IPS-18a (cell line): Measurements from ENCODE around the gene STXBP2.

Experiments
- H3K27ac ChIP-seq: one replicate; pipeline ENCODE4 v1.5.1; 2013; ENCODE audit warnings: low read length
- H3K27me3 ChIP-seq: one replicate; pipeline ENCODE4 v1.6.1; 2013; ENCODE audit warnings: mild to moderate bottlenecking, low read length; ENCODE audit not compliant: control insufficient read depth, insufficient read depth
- H3K36me3 ChIP-seq: one replicate; pipeline ENCODE4 v1.6.1; 2013; ENCODE audit warnings: low read depth, low read length; ENCODE audit not compliant: control insufficient read depth
- H3K4me1 ChIP-seq: one replicate; pipeline ENCODE4 v1.6.1; 2013; ENCODE audit warnings: low read depth, low read length; ENCODE audit not compliant: control insufficient read depth
- H3K4me3 ChIP-seq: one replicate; pipeline ENCODE4 v1.5.1; 2013; ENCODE audit warnings: low read length
- H3K9ac ChIP-seq: one replicate; pipeline ENCODE4 v1.6.1; 2013; ENCODE audit warnings: mild to moderate bottlenecking, low read length, moderate library complexity
- H3K9me3 ChIP-seq: one replicate; pipeline ENCODE4 v1.6.1; 2013; ENCODE audit warnings: low read depth, low read length; ENCODE audit not compliant: control insufficient read depth

Gene STXBP2

GRCh38 chr19:7648265-7649014, 11.5 kb downstream of the STXBP2 start:
- Histone ChIP-seq H3K4me3 (no peak overlapping the region), H3K36me3 (no peaks in the 10 kb centered on the region), H3K27ac (no peak overlapping the region), H3K27me3 (peaks cover 23% of the 10 kb centered on the region), H3K9ac (no peak overlapping the region), H3K9me3 (no peaks in the 10 kb centered on the region), H3K4me1 (no peaks in the 10 kb centered on the region)

- no peaks in the 10 kb centered on the region for H3K36me3 ChIP-seq
- no peaks in the 10 kb centered on the region for H3K4me1 ChIP-seq
- H3K27ac ChIP-seq, result no peak overlapping the region
- H3K9me3 ChIP-seq, result no peaks in the 10 kb centered on the region
- no peak overlapping the region for H3K9ac ChIP-seq
- no peak overlapping the region for H3K4me3 ChIP-seq
- peaks cover 28% of the 10 kb centered on the region for H3K27me3 ChIP-seq
Observed at GRCh38 chr19:7650148-7650547, 13.2 kb downstream of the STXBP2 start.

- no peak overlapping the region for H3K27ac ChIP-seq
- H3K9ac ChIP-seq, result no peak overlapping the region
- no peaks in the 10 kb centered on the region for H3K36me3 ChIP-seq
- H3K9me3 ChIP-seq, result no peaks in the 10 kb centered on the region
- no peaks in the 10 kb centered on the region for H3K4me1 ChIP-seq
- H3K4me3 ChIP-seq, result no peak overlapping the region
- H3K27me3 ChIP-seq, result peaks cover 33% of the 10 kb centered on the region
Observed at GRCh38 chr19:7652061-7652641, 15.2 kb downstream of the STXBP2 start.

- no peak overlapping the region for H3K4me3 ChIP-seq
- H3K36me3 ChIP-seq, result no peaks in the 10 kb centered on the region
- H3K27ac ChIP-seq, result no peak overlapping the region
- H3K9me3 ChIP-seq, result no peaks in the 10 kb centered on the region
- H3K27me3 ChIP-seq, result peaks cover 33% of the 10 kb centered on the region
- H3K4me1 ChIP-seq, result no peaks in the 10 kb centered on the region
- H3K9ac ChIP-seq, result no peak overlapping the region
Observed at GRCh38 chr19:7654401-7654800, 17.5 kb downstream of the STXBP2 start.

- Histone ChIP-seq H3K9ac (no peak overlapping the region), H3K4me3 (no peak overlapping the region), H3K36me3 (no peaks in the 10 kb centered on the region), H3K27me3 (peaks cover 31% of the 10 kb centered on the region), H3K9me3 (no peaks in the 10 kb centered on the region), H3K27ac (no peak overlapping the region), H3K4me1 (no peaks in the 10 kb centered on the region)
Observed at GRCh38 chr19:7655581-7655980, 18.7 kb downstream of the STXBP2 start.

- Histone ChIP-seq H3K27me3 (peaks cover 22% of the 10 kb centered on the region), H3K9me3 (no peaks in the 10 kb centered on the region), H3K9ac (no peak overlapping the region), H3K27ac (no peak overlapping the region), H3K4me3 (no peak overlapping the region), H3K36me3 (no peaks in the 10 kb centered on the region), H3K4me1 (no peaks in the 10 kb centered on the region)
Observed at GRCh38 chr19:7657131-7657751, 20.3 kb downstream of the STXBP2 start.

GRCh38 chr19:7658219-7658686, 21.3 kb downstream of the STXBP2 start:
- H3K36me3 ChIP-seq, result no peaks in the 10 kb centered on the region
- H3K9ac ChIP-seq, result no peak overlapping the region
- H3K27me3 ChIP-seq, result peaks cover 12% of the 10 kb centered on the region
- no peaks in the 10 kb centered on the region for H3K4me1 ChIP-seq
- no peak overlapping the region for H3K4me3 ChIP-seq
- H3K9me3 ChIP-seq, result no peaks in the 10 kb centered on the region
- no peak overlapping the region for H3K27ac ChIP-seq

GRCh38 chr19:7661744-7662538, 25.0 kb downstream of the STXBP2 start:
- Histone ChIP-seq H3K9me3 (no peaks in the 10 kb centered on the region), H3K4me1 (no peaks in the 10 kb centered on the region), H3K27ac (no peak overlapping the region), H3K9ac (no peak overlapping the region), H3K27me3 (no peaks in the 10 kb centered on the region), H3K36me3 (no peaks in the 10 kb centered on the region), H3K4me3 (no peak overlapping the region)

GRCh38 chr19:7662657-7663056, 25.7 kb downstream of the STXBP2 start:
- H3K27me3 ChIP-seq, result no peaks in the 10 kb centered on the region

GRCh38 chr19:7663706-7664105, 26.8 kb downstream of the STXBP2 start:
- H3K27me3 ChIP-seq, result peaks cover 4% of the 10 kb centered on the region

More at GRCh38 chr19:7662657-7663056, 25.7 kb downstream of the STXBP2 start:
- H3K4me1 ChIP-seq, result no peaks in the 10 kb centered on the region
- no peak overlapping the region for H3K27ac ChIP-seq
- H3K9ac ChIP-seq, result no peak overlapping the region
- H3K36me3 ChIP-seq, result no peaks in the 10 kb centered on the region
- no peaks in the 10 kb centered on the region for H3K9me3 ChIP-seq
- no peak overlapping the region for H3K4me3 ChIP-seq

GRCh38 chr19:7665076-7665475, 28.2 kb downstream of the STXBP2 start:
- H3K9me3 ChIP-seq, result no peaks in the 10 kb centered on the region
- no peaks in the 10 kb centered on the region for H3K36me3 ChIP-seq
- no peak overlapping the region for H3K4me3 ChIP-seq
- H3K27ac ChIP-seq, result no peak overlapping the region
- H3K4me1 ChIP-seq, result peaks cover 3% of the 10 kb centered on the region
- peaks cover 16% of the 10 kb centered on the region for H3K27me3 ChIP-seq
- H3K9ac ChIP-seq, result no peak overlapping the region

More at GRCh38 chr19:7663706-7664105, 26.8 kb downstream of the STXBP2 start:
- H3K9me3 ChIP-seq, result no peaks in the 10 kb centered on the region
- H3K27ac ChIP-seq, result no peak overlapping the region
- H3K36me3 ChIP-seq, result no peaks in the 10 kb centered on the region
- no peaks in the 10 kb centered on the region for H3K4me1 ChIP-seq
- no peak overlapping the region for H3K9ac ChIP-seq
- H3K4me3 ChIP-seq, result no peak overlapping the region
